ENCODE measurements around the gene STON1. TPM values are rescaled to one million over a fixed set of nuclear protein-coding genes. Genes with fewer than 3 reads are reported as not detected.
A peak's percentile ranks its signal among the peaks of the same experiment; 100 is the strongest.

The STON1 gene
- total and polyA plus RNA-seq, 2 of the 8 experiments (the other 6 are each of a cell fraction or from before 2014, with no cell fraction given) = 5.0 to 10.1 TPM

GRCh38 chr2:48560546-48561209 is 30.7 kb downstream of the STON1 start:
- no peaks in the 10 kb centered on the region for H3K23me2 ChIP-seq (ENCODE audit: low read depth, low read length)
- no peak overlapping the region; a peak in 1 of 4 replicates for H3K4me2 ChIP-seq (ENCODE audit: insufficient read depth in 1 of 2, low read depth in 2 of 2, low read length in 2 of 2)
- TF ChIP-seq E2F6 (IDR thresholded peaks at IDR 0.05) (no peak), RBBP5 (IDR thresholded peaks at IDR 0.05; ENCODE audit: borderline replicate concordance, low read depth, low read length) (0 out of 2 replicates have a peak, but pooled peaks have one; percentile 38)
- H3K4ac ChIP-seq (replicated peaks; ENCODE audit: insufficient read length, low read depth, low read length) = no peak overlapping the region
- no peak overlapping the region for H3K14ac ChIP-seq (ENCODE audit: insufficient read length)
- H3K9ac ChIP-seq (replicated peaks in 1 of 4; ENCODE audit: extremely low read depth in 1 of 4, low read depth in 3 of 4, low read length in 3 of 4) = no peak overlapping the region
- FAIRE-seq (no peak), DNase-seq (ENCODE audit: low read depth in 1 of 2, low spot score in 2 of 2) (no peak)
- peaks cover 0 to 1% of the 10 kb centered on the region in 2 experiments for H4K20me1 ChIP-seq (replicated peaks in 1 of 2; ENCODE audit: control insufficient read depth in 1 of 2, insufficient read depth in 2 of 2, low read length in 2 of 2)
- no peak overlapping the region for H4K8ac ChIP-seq (ENCODE audit: extremely low read depth, insufficient read depth, low read length)
- POLR2A ChIA-PET (ENCODE audit: partially characterized antibody) = interaction anchor here (1.0 kb wide), 1 partner anchor 9 kb away, joined by 3 read pairs; no protein-coding TSS in a partner anchor
- 0 out of 2 replicates have a peak overlapping the region, but pooled peaks have one; percentile 92 for H2BK15ac ChIP-seq (ENCODE audit: low read length)
- H2BK5ac ChIP-seq (ENCODE audit: low read depth, low read length) = peak overlapping the region; percentile 44; the same call in 1 of the 2 replicates
- no peak overlapping the region for H4K91ac ChIP-seq (replicated peaks; ENCODE audit: insufficient read length, low read length)
- 75% methylated on average over 5 of the region's 5 CpGs; no CpG with 5 or more reads in 1 of the 2 experiments for whole genome bisulfite sequencing, 2 experiments (ENCODE audit: extremely low coverage in 1 of 2, insufficient coverage in 1 of 2, insufficient read length in 1 of 2, insufficient replicate concordance in 2 of 2, low coverage in 1 of 2, low lambda C conversion rate in 2 of 2, missing lambda C conversion rate in 1 of 2)
- no peak overlapping the region for H3K23ac ChIP-seq (ENCODE audit: insufficient read length)
- H3K9me3 ChIP-seq (ENCODE audit: insufficient read depth in 2 of 2, low read depth in 1 of 2, low read length in 1 of 2) = no peaks in the 10 kb centered on the region
- no peak overlapping the region for H4K5ac ChIP-seq (ENCODE audit: insufficient read length, low read depth, low read length)
- CTCF ChIA-PET (ENCODE audit: partially characterized antibody) = interaction anchor here (0.5 to 2.2 kb wide), 6 partner anchors 10 to 108 kb away, joined by 3 to 7 read pairs (median 3); no protein-coding TSS in a partner anchor
- H2BK20ac ChIP-seq (ENCODE audit: low read length) = no peak overlapping the region
- no peaks in the 10 kb centered on the region for H3K79me1 ChIP-seq (ENCODE audit: low read depth, low read length)
- no peaks in the 10 kb centered on the region for H3K27me3 ChIP-seq (replicated peaks in 1 of 4; ENCODE audit: control insufficient read depth in 3 of 4, extremely low read depth in 1 of 4, insufficient read depth in 3 of 4, low read length in 3 of 4)
- H3K56ac ChIP-seq (replicated peaks; ENCODE audit: insufficient read length, low read depth, low read length) = no peak overlapping the region
- H2BK120ac ChIP-seq (replicated peaks; ENCODE audit: low read depth, low read length) = no peak overlapping the region
- peak overlapping the region; percentile 68; the same call in 1 of the 2 replicates for H2BK12ac ChIP-seq (ENCODE audit: low read depth, low read length)
- no peaks in the 10 kb centered on the region; a peak in 3 of 8 replicates for H3K36me3 ChIP-seq (ENCODE audit: control insufficient read depth in 2 of 4, insufficient read depth in 4 of 4, low read length in 3 of 4)
- H2AFZ ChIP-seq (ENCODE audit: low read length) = no peak overlapping the region
- no peaks in the 10 kb centered on the region for H3K79me2 ChIP-seq (ENCODE audit: control insufficient read depth in 1 of 2, insufficient read depth in 2 of 2, low read length in 2 of 2)
- H3K4me3 ChIP-seq (ENCODE audit: extremely low read depth in 1 of 4, insufficient read depth in 2 of 4, low read depth in 3 of 4, low read length in 4 of 4) = no peak overlapping the region
- H3K18ac ChIP-seq (ENCODE audit: extremely low read depth, low read length) = peak overlapping the region; percentile 78; the same call in 1 of the 2 replicates
- H3K27ac ChIP-seq (ENCODE audit: low read depth, low read length) = peak overlapping the region; percentile 33; the same call in 1 of the 2 replicates
- no peak overlapping the region for H2AK5ac ChIP-seq (ENCODE audit: low read depth, low read length)
- H3K4me1 ChIP-seq (replicated peaks in 1 of 4; ENCODE audit: control insufficient read depth in 3 of 4, insufficient read depth in 4 of 4, low read length in 3 of 4) = peaks cover 0 to 9% (median 8%) of the 10 kb centered on the region in 4 experiments; a peak in 3 of 7 replicates
